ENCODE results near the gene SAP30L. TPM values are rescaled to one million over a fixed set of nuclear protein-coding genes. Genes with fewer than 3 reads are reported as not detected.

SAP30L gene
- polyA plus RNA-seq, 1 donor (not counting 4 experiments of a cell fraction or from before 2014, with no cell fraction given) = 42.1 TPM

DNA sequence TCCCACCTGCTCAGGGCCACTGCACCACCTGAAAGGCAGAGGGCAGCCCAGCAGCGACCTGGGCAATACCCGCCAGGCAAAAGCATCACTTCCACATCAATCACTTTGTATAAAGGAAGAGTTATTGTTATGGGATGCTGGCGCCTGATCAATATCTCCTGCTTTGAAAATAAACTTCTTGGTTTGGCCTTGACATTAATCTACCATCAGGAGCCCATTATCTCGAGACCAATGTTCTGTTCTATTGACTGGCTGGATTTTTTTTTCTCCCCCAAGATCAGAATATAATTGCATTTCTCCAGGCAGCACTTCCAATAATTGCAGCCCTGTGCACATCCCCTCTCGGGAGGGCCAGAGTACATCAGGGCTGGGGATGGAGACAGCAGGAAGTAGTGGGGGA lies 44.4 kb upstream of the SAP30L start:
- H2AFZ ChIP-seq (ENCODE audit: control insufficient read depth, low read length) = no peak overlapping the region
- no peaks in the 10 kb centered on the region for H3K79me2 ChIP-seq (ENCODE audit: control insufficient read depth, insufficient read depth, low read length)
- H3K9ac ChIP-seq (ENCODE audit: control insufficient read depth, extremely low read depth, insufficient read depth, low read length) = no peak overlapping the region
- no peaks in the 10 kb centered on the region for H3K9me1 ChIP-seq (ENCODE audit: control insufficient read depth, extremely low read depth, insufficient read depth, low read length)
- no peaks in the 10 kb centered on the region for H3K9me3 ChIP-seq (ENCODE audit: control insufficient read depth, low read depth, low read length)
- no peak for FAIRE-seq
- no peak for DNase-seq (ENCODE audit: low read depth, low spot score)
- no peak overlapping the region for H3K4me3 ChIP-seq (ENCODE audit: control insufficient read depth in 2 of 3, extremely low read depth in 1 of 3, insufficient read depth in 2 of 3, low read depth in 1 of 3, low read length in 3 of 3)
- no peak overlapping the region for H3K4me2 ChIP-seq (ENCODE audit: control insufficient read depth, extremely low read depth, insufficient read depth, low read depth, low read length)
- TF ChIP-seq CTCF (optimal IDR thresholded peaks at IDR 0.05 in 1 of 3, IDR thresholded peaks at IDR 0.05 in 1 of 3, conservative IDR thresholded peaks at IDR 0.05 in 1 of 3; ENCODE audit: extremely low read depth in 1 of 3, insufficient read depth in 2 of 3, low read length in 3 of 3) (no peak), EZH2 (IDR thresholded peaks at IDR 0.05; ENCODE audit: low read length) (no peak)
- no peak overlapping the region for H3K27ac ChIP-seq (ENCODE audit: control insufficient read depth, insufficient read depth, low read length)
- H3K4me1 ChIP-seq (ENCODE audit: control insufficient read depth, extremely low read depth, insufficient read depth, low read length) = no peaks in the 10 kb centered on the region
- H3K36me3 ChIP-seq (ENCODE audit: control insufficient read depth in 2 of 2, extremely low read depth in 1 of 2, insufficient read depth in 2 of 2, low read length in 2 of 2) = no peaks in the 10 kb centered on the region
- H3K27me3 ChIP-seq (ENCODE audit: control insufficient read depth, extremely low read depth, insufficient read depth, low read length) = no peaks in the 10 kb centered on the region
- dilution Hi-C loops (cut with MboI; ENCODE audit: extremely low pct_ligation_motif_present, low sequenced_read_pairs) = loop anchor here (25.0 kb wide), 1 partner anchor 339 kb away; no protein-coding TSS in a partner anchor
- H4K20me1 ChIP-seq (ENCODE audit: control insufficient read depth, extremely low read depth, insufficient read depth, low read length) = no peaks in the 10 kb centered on the region

DNA sequence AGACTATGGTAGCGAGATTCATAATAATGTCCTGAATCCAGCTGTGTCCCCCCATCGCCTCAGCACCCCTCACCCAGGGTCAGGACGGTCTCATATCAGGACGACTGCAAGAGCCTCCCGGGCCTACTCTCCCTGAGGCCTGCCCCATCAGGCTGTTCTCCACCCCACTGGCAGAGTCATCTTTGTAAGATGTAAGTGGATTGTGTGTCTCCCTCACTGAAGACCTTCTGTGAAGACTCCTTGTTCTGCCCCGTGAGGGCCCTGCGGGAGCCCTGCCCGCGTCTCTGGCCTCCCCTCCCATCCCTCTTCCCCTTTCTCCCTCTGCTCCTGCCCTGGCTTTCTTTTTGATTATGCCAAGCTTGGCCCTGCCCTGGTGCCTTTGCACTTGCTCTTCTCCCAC lies 43.9 kb upstream of the SAP30L start:
- Histone ChIP-seq H3K4me1 (ENCODE audit: control insufficient read depth, extremely low read depth, insufficient read depth, low read length) (no peaks in the 10 kb centered on the region), H3K27me3 (ENCODE audit: control insufficient read depth, extremely low read depth, insufficient read depth, low read length) (no peaks in the 10 kb centered on the region), H3K9ac (ENCODE audit: control insufficient read depth, extremely low read depth, insufficient read depth, low read length) (no peak overlapping the region), H4K20me1 (ENCODE audit: control insufficient read depth, extremely low read depth, insufficient read depth, low read length) (no peaks in the 10 kb centered on the region), H3K4me2 (ENCODE audit: control insufficient read depth, extremely low read depth, insufficient read depth, low read depth, low read length) (no peak overlapping the region), H3K9me3 (ENCODE audit: control insufficient read depth, low read depth, low read length) (no peaks in the 10 kb centered on the region), H2AFZ (ENCODE audit: control insufficient read depth, low read length) (no peak overlapping the region), H3K9me1 (ENCODE audit: control insufficient read depth, extremely low read depth, insufficient read depth, low read length) (no peaks in the 10 kb centered on the region), H3K79me2 (ENCODE audit: control insufficient read depth, insufficient read depth, low read length) (no peaks in the 10 kb centered on the region), H3K27ac (ENCODE audit: control insufficient read depth, insufficient read depth, low read length) (no peak overlapping the region), H3K36me3 (ENCODE audit: control insufficient read depth in 2 of 2, extremely low read depth in 1 of 2, insufficient read depth in 2 of 2, low read length in 2 of 2) (no peaks in the 10 kb centered on the region), H3K4me3 (ENCODE audit: control insufficient read depth in 2 of 3, extremely low read depth in 1 of 3, insufficient read depth in 2 of 3, low read depth in 1 of 3, low read length in 3 of 3) (no peak overlapping the region)
- FAIRE-seq (no peak), DNase-seq (ENCODE audit: low read depth, low spot score) (no peak)
- dilution Hi-C loops (cut with MboI; ENCODE audit: extremely low pct_ligation_motif_present, low sequenced_read_pairs) = loop anchor here (25.0 kb wide), 1 partner anchor 340 kb away; no protein-coding TSS in a partner anchor
- no peak for TF ChIP-seq EZH2 (IDR thresholded peaks at IDR 0.05; ENCODE audit: low read length)

DNA sequence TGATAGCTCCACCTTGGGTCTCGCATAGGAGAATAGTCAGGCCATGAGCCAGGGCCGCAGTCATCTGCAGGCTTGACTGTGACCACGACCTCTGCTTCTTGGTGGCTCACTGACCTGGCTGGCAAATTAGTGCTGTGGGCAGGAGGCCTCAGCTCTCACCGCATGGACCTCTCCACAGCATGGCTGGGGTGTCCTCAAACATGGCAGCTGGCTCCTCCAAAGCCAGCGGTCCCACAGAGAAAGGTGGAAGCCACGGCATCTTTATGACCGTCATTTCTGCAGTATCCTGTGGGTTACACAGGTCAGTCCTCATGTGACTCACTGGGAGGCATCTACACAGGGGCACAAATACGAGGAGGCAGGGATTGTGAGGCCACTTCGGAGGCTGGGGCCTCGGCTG lies 43.2 kb upstream of the SAP30L start:
- H3K9ac ChIP-seq (ENCODE audit: control insufficient read depth, extremely low read depth, insufficient read depth, low read length) = no peak overlapping the region
- no peak overlapping the region for H3K27ac ChIP-seq (ENCODE audit: control insufficient read depth, insufficient read depth, low read length)
- H3K9me1 ChIP-seq (ENCODE audit: control insufficient read depth, extremely low read depth, insufficient read depth, low read length) = no peaks in the 10 kb centered on the region
- H3K27me3 ChIP-seq (ENCODE audit: control insufficient read depth, extremely low read depth, insufficient read depth, low read length) = no peaks in the 10 kb centered on the region
- DNase-seq (ENCODE audit: low read depth, low spot score) (no peak), FAIRE-seq (no peak)
- H4K20me1 ChIP-seq (ENCODE audit: control insufficient read depth, extremely low read depth, insufficient read depth, low read length) = no peaks in the 10 kb centered on the region
- no peak overlapping the region for H2AFZ ChIP-seq (ENCODE audit: control insufficient read depth, low read length)
- TF ChIP-seq EZH2 (IDR thresholded peaks at IDR 0.05; ENCODE audit: low read length) (no peak), CTCF (optimal IDR thresholded peaks at IDR 0.05 in 1 of 3, IDR thresholded peaks at IDR 0.05 in 1 of 3, conservative IDR thresholded peaks at IDR 0.05 in 1 of 3; ENCODE audit: extremely low read depth in 1 of 3, insufficient read depth in 2 of 3, low read length in 3 of 3) (no peak)
- H3K9me3 ChIP-seq (ENCODE audit: control insufficient read depth, low read depth, low read length) = no peaks in the 10 kb centered on the region
- no peaks in the 10 kb centered on the region for H3K4me1 ChIP-seq (ENCODE audit: control insufficient read depth, extremely low read depth, insufficient read depth, low read length)
- no peaks in the 10 kb centered on the region for H3K79me2 ChIP-seq (ENCODE audit: control insufficient read depth, insufficient read depth, low read length)
- dilution Hi-C loops (cut with MboI; ENCODE audit: extremely low pct_ligation_motif_present, low sequenced_read_pairs) = loop anchor here (25.0 kb wide), 1 partner anchor 340 kb away; no protein-coding TSS in a partner anchor
- no peak overlapping the region for H3K4me2 ChIP-seq (ENCODE audit: control insufficient read depth, extremely low read depth, insufficient read depth, low read depth, low read length)
- no peak overlapping the region for H3K4me3 ChIP-seq (ENCODE audit: control insufficient read depth in 2 of 3, extremely low read depth in 1 of 3, insufficient read depth in 2 of 3, low read depth in 1 of 3, low read length in 3 of 3)
- no peaks in the 10 kb centered on the region for H3K36me3 ChIP-seq (ENCODE audit: control insufficient read depth in 2 of 2, extremely low read depth in 1 of 2, insufficient read depth in 2 of 2, low read length in 2 of 2)

Measured in keratinocyte (primary cell).